ENCODE data around the gene HOXC5. TPM values are rescaled to one million over a fixed set of nuclear protein-coding genes. Genes with fewer than 3 reads are reported as not detected.

HOXC5 gene
- total RNA-seq, 2 experiments from 2014 or later = not detected

DNA sequence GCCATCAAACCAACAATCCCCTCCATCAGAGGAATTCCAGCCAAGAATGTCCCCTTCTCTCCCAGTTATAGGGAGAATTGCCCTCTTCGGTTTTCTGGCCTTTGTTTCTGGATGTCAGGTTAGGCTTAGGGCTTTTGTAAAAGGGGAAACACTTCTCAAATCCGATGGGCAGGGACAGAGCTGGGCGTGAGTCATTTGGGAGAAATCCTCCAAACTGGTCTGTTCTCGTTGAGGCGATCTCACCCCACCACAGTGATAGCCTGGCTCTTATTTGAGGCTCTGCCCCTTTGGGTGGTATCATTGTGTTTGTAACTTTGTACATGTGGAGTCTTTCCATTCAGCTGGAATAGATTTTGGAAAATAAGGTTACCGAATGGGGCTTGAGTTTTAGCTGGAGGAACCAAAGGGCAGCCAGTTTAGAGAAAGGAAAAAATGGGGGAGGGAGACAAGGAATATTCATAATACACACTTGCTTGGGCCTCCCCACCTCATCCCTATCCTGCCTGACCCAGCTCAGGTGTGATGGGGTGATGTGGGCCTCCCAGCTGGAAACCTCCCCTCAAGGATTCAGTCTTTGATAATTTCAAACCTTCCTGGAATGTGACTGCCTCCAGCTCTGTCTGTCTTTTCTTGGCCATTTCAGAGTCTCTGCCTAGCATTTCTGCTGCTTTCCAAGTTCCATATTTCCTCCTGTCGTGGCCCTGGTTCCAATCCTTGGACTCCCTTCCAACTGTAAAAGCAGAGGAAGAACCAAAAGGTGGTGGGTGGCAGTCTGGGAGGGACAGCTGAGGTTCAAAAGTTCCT is 28.3 kb downstream of the HOXC5 start:
- ChIA-PET POLR2A (no interaction called here), CTCF (no interaction called here)
- no peaks in the 10 kb centered on the region for H3K36me3 ChIP-seq (ENCODE audit: insufficient read depth, low read length)
- no peak overlapping the region for H3K4me3 ChIP-seq (ENCODE audit: low read length)
- intact Hi-C loops (cut with DNase I, micrococcal nuclease) = no loop called here
- no peak overlapping the region for H3K27ac ChIP-seq (ENCODE audit: low read depth in 1 of 2, low read length in 2 of 2)
- no peak for ATAC-seq (ENCODE audit: poor library complexity)
- Mint-ChIP-seq H3K4me1 (ENCODE audit: low read depth) (no peaks in the 10 kb centered on the region), H3K9me3 (no peaks in the 10 kb centered on the region), H3K36me3 (ENCODE audit: low read depth) (no peaks in the 10 kb centered on the region), H3K27me3 (peaks cover 94% of the 10 kb centered on the region), H3K4me3 (no peak overlapping the region), H3K27ac (no peak overlapping the region)
- TF ChIP-seq, protein P1, sequence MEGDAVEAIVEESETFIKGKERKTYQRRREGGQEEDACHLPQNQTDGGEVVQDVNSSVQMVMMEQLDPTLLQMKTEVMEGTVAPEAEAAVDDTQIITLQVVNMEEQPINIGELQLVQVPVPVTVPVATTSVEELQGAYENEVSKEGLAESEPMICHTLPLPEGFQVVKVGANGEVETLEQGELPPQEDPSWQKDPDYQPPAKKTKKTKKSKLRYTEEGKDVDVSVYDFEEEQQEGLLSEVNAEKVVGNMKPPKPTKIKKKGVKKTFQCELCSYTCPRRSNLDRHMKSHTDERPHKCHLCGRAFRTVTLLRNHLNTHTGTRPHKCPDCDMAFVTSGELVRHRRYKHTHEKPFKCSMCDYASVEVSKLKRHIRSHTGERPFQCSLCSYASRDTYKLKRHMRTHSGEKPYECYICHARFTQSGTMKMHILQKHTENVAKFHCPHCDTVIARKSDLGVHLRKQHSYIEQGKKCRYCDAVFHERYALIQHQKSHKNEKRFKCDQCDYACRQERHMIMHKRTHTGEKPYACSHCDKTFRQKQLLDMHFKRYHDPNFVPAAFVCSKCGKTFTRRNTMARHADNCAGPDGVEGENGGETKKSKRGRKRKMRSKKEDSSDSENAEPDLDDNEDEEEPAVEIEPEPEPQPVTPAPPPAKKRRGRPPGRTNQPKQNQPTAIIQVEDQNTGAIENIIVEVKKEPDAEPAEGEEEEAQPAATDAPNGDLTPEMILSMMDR (IDR thresholded peaks at IDR 0.05) = no peak
- H3K9me3 ChIP-seq (ENCODE audit: control insufficient read depth in 1 of 2, insufficient read depth in 1 of 2, low read length in 2 of 2) = peaks cover 0 to 4% of the 10 kb centered on the region in 2 experiments
- no peak for DNase-seq
- peaks cover 69 to 76% of the 10 kb centered on the region in 2 experiments for H3K27me3 ChIP-seq (ENCODE audit: control insufficient read depth in 1 of 2, insufficient read depth in 2 of 2, low read length in 2 of 2)
- H3K4me1 ChIP-seq (ENCODE audit: insufficient read depth, low read length) = no peaks in the 10 kb centered on the region

- DNase-seq = no peak
- intact Hi-C loops (cut with DNase I, micrococcal nuclease) = no loop called here
- ChIA-PET POLR2A (no interaction called here), CTCF (no interaction called here)
- Histone ChIP-seq H3K4me3 (ENCODE audit: low read length) (no peak overlapping the region), H3K27ac (ENCODE audit: low read depth in 1 of 2, low read length in 2 of 2) (no peak overlapping the region), H3K4me1 (ENCODE audit: insufficient read depth, low read length) (no peaks in the 10 kb centered on the region), H3K36me3 (ENCODE audit: insufficient read depth, low read length) (no peaks in the 10 kb centered on the region), H3K9me3 (ENCODE audit: control insufficient read depth in 1 of 2, insufficient read depth in 1 of 2, low read length in 2 of 2) (no peaks in the 10 kb centered on the region), H3K27me3 (ENCODE audit: control insufficient read depth in 1 of 2, insufficient read depth in 2 of 2, low read length in 2 of 2) (peaks cover 47 to 63% of the 10 kb centered on the region in 2 experiments)
- Mint-ChIP-seq H3K36me3 (ENCODE audit: low read depth) (no peaks in the 10 kb centered on the region), H3K27ac (no peak overlapping the region), H3K9me3 (no peaks in the 10 kb centered on the region), H3K4me3 (no peak overlapping the region), H3K4me1 (ENCODE audit: low read depth) (no peaks in the 10 kb centered on the region), H3K27me3 (peaks cover 81% of the 10 kb centered on the region)
- no peak for ATAC-seq (ENCODE audit: poor library complexity)
- TF ChIP-seq, protein P1 (IDR thresholded peaks at IDR 0.05) = no peak
Observed at GRCh38 chr12:54065677-54066076, 32.8 kb downstream of the HOXC5 start.

DNA sequence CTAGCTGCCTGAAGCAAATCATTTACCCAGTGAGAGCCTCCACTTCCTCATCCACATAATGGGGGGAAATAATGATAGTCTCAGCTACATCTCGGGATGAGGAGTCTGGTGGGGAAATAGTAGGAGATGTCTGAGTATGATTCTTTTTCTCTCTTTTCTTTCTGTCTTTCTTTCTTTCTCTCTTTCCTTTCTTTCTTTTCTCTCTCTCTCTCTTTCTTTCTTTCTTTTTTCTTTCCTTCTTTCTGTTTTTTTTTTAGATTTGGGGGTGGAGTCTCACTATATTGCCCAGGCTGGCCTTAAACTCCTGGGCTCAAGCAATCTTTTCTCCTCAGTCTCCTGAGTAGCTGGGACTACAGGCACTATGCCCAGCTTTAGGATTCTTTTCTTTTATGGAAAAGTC is 33.6 kb downstream of the HOXC5 start:
- POLR2A ChIA-PET = no interaction called here
- H3K27me3 Mint-ChIP-seq = peaks cover 81% of the 10 kb centered on the region
- Histone ChIP-seq H3K36me3 (ENCODE audit: insufficient read depth, low read length) (no peaks in the 10 kb centered on the region), H3K4me1 (ENCODE audit: insufficient read depth, low read length) (no peaks in the 10 kb centered on the region), H3K27ac (ENCODE audit: low read depth in 1 of 2, low read length in 2 of 2) (no peak overlapping the region), H3K27me3 (ENCODE audit: control insufficient read depth in 1 of 2, insufficient read depth in 2 of 2, low read length in 2 of 2) (peaks cover 42 to 56% of the 10 kb centered on the region in 2 experiments), H3K9me3 (ENCODE audit: control insufficient read depth in 1 of 2, insufficient read depth in 1 of 2, low read length in 2 of 2) (no peaks in the 10 kb centered on the region), H3K4me3 (ENCODE audit: low read length) (no peak overlapping the region)
- DNase-seq (no peak), ATAC-seq (ENCODE audit: poor library complexity) (no peak)
- H3K4me3 Mint-ChIP-seq = no peak overlapping the region
- no peaks in the 10 kb centered on the region for H3K9me3 Mint-ChIP-seq
- H3K27ac Mint-ChIP-seq = no peak overlapping the region
- intact Hi-C loops (cut with DNase I, micrococcal nuclease) = no loop called here
- H3K36me3 Mint-ChIP-seq (ENCODE audit: low read depth) = no peaks in the 10 kb centered on the region
- no peaks in the 10 kb centered on the region for H3K4me1 Mint-ChIP-seq (ENCODE audit: low read depth)
- CTCF ChIA-PET = no interaction called here
- TF ChIP-seq, protein P1 (IDR thresholded peaks at IDR 0.05) = no peak
